GM19328 (cell line): ENCODE data around the gene NOMO2.
"Not testable (repeated sequence)": the region's sequence is repeated elsewhere in the genome, so short reads cannot be mapped to it uniquely, and the experiment has no call there.

ENCODE experiments used
- ATAC-seq: cut with Tn5 transposase; IDR thresholded peaks from one replicate; pipeline ENCODE4 v1.9.1; 2021; ENCODE audit warnings: mild to moderate bottlenecking, moderate library complexity; ENCODE audit not compliant: unreplicated experiment

NOMO2 gene

DNA sequence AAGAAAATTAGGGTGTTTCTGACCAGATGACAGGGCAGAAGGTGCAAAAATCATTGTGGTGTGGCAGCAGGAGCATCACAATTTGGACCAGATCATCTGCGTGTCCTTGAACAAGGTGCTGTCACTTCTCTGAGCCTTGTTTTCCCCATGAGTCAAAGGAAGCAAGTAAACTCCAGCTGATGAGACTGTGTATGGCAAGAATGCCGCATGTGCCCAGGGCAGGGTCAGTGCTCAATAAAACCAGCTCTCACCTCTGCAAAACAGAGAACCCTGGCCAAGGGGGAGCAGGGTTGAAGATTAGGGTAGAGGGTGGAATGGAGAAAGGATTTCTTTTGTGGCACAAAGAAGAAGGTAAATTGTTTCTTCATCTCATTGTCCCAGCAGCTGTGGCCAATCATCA is 17.4 kb upstream of the NOMO2 start:
- not testable (repeated sequence) for ATAC-seq

DNA sequence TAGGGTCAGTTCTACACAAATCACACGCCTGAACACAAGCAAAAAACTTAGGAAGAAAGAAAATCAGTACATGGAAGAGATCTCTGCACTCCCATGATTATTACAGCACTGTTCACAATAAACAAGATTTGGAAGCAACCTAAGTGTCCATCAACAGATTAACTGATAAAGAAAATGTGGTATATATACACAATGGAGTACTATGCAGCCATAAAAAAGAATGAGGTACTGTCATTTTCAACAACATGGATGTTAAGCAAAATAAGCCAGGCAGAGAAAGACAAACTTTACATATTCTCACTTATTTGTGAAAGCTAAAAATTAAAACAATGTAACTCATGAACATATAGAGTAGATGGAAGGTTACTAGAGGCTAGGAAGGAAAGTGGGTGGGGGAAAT is 16.0 kb upstream of the NOMO2 start:
- ATAC-seq = not testable (repeated sequence)

DNA sequence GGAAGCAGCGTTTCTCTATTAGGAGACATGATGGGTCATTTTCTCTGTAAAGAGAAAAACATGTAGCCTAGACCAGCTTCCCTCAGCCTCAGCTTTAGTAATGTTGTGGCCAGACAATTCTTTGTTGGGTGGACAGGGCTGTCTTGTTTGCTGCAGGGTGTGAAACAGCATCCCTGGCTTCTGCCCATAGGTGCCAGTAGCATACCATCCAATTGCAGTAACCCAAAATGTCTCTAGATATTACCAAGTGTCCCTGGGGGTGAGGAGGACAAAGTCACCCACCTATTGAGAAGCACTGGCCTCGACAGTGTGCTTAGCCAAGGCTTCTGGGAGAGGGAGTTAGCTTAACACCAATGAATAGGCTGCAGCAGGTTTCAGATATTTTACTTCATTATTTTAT is 14.0 kb upstream of the NOMO2 start:
- not testable (repeated sequence) for ATAC-seq

DNA sequence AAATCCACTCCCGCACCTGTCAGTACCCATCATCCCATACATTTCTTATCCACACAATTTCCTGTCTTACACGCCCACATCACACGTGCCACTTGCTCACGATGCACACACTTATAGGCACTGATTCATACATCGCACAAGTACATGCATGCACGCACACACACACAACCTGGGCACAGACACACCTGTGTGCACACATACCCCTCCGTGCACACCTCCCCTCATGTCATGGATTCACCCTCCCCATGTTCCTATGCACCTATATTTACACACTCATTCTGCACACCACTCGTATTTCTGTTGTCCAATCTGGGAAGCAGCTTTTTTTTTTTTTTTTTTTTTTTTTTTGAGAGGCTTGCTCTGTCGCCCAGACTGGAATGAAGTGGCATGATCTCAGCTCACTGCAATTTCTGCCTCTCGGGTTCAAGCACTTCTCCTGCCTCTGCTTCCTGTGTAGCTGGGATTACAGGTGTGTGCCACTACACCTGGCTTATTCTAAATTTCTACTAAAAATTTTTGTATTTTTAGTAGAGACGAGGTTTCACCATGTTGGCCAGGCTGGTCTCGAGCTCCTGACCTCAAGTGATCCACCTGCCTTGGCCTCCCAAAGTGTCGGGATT is 13.5 kb upstream of the NOMO2 start:
- ATAC-seq = not testable (repeated sequence)

DNA sequence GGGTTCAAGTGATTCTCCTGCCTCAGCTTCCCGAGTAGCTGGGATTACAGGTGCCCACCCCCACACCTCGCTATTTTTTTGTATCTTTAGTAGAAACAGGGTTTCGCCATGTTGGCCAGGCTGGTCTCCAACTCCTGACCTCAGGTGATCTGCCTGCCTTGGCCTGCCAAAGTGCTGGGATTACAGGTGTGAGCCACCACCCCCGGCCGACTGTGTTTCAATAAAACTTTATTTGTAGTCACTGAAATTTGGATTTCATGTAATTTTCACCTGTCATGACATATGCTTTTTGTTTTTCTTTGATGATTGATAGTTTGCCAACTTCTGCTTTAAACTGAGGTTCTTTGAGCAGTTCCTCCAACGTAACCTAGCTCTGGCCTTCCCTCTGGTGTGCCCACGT is 12.0 kb upstream of the NOMO2 start:
- ATAC-seq = not testable (repeated sequence)

DNA sequence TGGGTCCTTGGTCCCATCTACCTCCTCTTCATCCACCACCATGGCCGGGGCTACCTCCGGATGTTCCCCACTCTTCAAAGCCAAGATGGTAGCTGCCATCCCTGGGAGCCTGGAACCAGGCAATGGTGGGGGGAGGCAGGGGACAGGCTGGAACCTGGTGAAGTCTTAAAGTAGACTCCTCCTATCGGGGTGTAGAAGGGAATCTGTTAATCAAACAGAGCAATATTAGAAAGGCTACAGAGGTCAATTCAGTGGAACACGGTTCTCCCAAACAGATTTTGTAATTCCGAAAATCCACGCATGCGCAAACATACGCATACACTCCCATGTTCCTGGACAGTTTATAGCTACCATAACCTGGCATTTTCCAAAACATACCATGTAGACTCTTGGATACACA is 11.1 kb upstream of the NOMO2 start:
- not testable (repeated sequence) for ATAC-seq

DNA sequence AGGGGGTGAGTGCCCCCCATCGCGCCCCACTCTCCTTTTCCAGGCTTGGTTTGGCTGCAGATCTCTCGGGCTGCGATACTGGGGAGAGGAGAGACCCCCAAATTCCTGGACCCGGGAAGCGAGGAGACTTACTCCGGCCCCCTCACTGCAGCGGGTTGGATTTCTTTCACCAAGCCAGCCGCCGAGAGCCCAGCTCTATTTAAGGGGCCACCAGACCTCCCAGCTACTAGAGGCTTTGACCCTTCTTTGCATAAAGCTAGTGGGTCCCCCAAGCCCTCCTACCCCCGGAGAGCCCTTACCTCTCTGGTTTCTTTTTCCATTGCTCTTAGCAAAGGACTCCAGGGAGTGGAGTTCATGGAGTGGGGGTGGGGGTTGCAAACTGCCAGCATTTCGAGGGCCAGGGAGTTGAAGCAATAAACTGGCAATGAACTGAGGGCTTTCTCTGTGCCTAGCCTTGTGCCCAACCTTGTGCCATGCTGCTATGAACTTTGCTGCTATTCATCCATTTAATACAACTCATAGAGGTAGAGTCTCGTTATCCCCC is 9.5 kb upstream of the NOMO2 start:
- ATAC-seq = not testable (repeated sequence)

DNA sequence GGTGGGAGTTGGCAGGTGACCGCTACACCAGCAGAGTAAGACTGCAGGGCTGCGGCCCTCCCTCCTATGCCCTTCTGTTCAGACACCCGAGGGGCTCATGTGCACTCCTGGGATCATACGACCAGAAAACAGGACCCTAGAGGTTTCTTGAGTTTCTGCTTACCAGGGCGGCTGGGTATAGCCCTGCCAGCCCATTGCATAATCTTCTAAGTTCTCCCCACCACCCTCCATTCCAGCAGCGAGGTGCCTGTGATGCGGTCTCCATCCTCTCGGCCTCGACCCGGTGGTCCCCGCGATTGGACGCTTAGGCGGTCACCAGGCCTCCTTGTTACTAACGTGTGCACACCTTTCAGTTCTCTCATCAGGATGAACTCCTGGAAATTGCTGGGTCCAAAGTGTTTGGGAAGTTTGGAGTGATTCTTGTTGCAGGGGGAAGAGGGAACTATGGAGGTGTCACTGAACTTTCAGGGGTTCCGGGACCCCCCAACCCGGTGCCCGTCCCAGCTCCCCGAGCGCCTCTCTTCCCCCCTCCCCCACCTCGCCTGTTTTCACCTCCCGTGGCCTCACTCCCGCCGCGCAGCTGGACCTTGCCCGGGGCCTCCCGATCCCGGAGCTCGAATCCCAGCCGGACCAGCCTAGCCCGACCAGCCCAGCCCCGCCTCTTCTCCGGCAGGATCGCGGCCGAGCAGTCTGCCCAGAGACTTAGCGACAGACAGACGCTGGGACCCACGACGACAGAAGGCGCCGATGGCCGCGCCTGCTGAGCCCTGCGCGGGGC is 8.8 kb upstream of the NOMO2 start:
- not testable (repeated sequence) for ATAC-seq

DNA sequence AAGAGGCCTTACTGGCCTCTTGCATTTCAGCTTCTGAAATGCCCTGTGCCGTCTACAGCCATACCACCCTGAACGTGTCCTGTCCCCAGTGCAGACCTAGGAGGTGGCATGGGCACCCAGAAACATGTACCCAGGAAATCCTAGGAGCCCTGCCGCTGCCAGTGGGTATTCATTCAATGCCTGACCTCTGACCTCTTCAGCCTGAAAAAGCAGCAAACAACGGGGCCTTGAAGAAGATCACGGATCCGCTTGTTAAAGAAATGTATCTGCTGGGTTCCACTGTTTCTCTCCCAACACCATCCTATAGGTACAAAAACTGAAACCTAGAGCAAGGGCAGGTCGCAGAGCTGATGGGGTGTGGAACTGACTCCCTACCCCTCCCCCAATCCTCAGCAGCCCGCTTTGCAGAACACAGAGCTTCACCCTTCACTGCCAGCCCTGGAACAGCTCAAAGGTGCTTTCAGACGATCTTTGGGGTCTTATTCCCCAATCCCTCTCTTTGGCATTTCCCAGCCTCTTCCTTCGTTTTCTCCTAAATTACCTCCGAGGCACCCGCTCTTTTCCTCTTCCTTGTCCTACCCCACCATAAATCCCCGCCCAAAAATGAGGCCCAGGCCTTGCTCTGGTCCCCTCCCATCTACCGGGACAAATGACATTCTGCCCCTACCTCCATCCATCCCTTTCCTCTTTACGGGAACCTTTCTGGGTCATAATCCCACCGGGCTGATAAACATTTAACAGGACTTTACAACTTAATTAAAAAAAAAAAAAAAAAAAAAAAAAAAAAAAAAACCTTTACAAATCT is 1.3 kb downstream of the NOMO2 start:
- ATAC-seq = not testable (repeated sequence)

DNA sequence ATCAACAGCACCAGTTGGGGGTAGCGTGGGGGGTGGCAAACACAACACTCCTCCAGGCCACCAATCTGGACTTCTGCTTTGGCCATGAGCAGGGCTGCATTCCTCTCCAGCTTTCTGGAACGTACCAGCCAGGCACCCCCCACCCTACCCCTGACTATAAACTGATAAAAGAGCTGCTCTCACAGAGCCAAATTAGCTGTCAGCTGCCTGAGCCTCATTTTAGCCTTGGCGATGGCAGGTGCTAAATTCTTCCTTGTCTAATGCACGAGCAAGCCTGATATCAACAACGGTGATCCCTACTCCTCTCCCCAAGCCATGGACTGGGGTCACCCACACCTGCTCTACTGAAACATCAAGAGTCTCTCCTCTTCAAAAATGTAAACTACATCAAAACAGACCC is 8.2 kb downstream of the NOMO2 start:
- not testable (repeated sequence) for ATAC-seq

DNA sequence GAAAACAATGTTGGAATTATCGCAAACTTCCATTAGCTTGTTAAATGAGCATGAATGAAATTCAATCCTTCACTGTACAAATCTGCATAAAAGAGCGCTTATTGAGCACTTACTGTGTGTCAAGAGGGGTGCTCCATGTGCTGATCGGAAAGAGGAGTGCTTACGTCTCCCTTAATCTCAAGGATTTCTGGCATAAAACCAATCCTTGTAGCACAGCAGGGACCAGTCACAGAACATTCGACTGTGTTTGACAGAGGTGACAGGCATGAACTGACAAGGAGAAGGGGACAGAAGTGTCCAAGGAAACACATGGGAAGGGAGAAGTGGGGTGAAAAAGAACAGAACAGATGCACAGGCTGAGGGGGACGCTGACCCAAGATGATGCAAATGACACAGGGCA is 14.5 kb downstream of the NOMO2 start:
- not testable (repeated sequence) for ATAC-seq

DNA sequence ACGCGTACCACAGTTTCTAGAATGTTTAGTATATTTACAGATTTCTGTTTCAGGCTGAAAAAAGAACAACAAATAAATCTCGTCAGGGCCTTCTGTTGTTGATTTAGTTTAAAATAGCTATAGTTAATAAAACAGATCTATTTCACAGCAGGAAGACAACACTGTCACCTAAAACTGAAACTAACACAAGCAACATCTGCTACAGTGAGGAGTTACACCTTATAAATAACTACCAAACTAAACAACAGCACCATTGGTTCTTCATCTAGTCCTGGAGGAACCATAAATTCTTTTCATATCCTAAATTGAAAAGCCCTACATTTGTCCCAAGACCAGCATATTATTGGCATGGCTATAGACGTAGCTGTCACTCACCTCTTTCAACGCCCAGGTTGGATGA is 15.0 kb downstream of the NOMO2 start:
- not testable (repeated sequence) for ATAC-seq

DNA sequence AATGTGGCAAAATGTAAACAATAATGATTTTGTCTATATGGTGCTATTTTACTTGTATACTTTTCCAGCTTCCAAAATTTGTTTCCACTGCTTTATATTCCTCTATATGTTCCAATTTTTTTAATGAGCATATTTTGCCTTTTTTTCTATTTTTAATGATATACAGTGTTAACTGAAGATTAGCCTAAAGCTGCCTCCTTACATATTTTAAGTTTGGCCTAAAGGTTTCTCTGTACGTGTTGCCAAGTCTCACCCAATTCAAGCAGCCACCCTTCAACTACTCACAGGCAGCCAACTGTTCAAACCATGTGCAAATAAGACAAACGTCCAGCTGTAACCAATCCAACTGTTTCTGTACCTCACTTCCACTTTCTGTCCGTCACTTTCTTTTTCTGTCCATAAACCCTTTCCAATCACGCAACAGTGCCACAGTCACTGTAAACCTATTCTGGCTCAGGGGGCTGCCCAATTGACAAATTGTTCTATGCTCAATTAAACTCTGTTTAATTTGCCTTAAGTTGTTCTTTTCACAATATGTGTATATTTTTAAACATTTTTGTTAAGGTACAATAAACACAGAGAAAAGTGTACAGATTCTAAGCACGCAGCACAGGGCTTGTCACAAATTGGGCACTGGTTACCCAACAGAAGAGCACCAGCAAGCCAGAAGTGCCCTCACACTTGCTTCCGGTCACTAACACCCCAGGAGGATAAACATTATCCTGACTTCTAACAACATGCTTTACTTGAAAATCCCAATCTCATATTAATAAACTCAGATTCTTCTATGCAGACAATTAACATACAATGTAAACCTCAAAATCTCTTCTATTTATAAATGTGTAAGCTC is 17.4 kb downstream of the NOMO2 start:
- not testable (repeated sequence) for ATAC-seq

DNA sequence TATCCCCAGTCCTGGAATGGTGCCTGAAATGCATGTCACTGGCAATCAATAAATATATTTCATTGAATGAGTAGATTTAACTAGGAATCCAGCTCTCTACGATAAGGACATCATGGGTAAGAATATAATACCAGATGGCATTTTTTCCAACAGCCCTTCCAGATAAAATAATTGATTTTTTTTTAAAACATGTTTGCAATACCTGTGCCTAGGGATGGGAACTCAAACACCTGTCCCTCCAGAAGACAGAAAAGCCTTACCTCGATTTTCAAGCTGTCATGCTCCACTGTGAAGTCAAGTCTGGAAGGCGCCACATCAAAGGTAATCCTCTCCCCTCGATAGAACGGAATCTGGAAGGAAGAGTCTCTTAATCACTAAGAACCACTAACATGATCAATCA is 20.0 kb downstream of the NOMO2 start:
- not testable (repeated sequence) for ATAC-seq

DNA sequence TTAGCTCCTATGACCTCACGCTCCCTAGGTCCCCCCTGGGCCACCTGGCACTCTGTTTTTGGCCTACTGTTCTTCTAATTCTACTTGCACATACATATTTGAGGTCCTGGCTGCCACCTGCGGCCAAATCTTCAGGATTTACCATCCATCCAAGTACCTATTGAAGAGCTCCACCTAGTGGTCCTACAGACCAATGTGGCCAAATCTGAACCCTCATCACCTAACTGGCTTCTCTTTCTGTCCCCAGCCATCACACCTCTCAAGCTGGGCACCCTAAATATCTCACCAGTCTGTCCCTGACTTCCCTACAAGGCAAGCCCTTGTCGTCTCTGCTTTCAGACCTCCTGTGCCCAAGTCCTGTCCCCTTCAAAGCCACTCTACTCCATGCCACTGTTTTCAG is 24.9 kb downstream of the NOMO2 start:
- not testable (repeated sequence) for ATAC-seq

DNA sequence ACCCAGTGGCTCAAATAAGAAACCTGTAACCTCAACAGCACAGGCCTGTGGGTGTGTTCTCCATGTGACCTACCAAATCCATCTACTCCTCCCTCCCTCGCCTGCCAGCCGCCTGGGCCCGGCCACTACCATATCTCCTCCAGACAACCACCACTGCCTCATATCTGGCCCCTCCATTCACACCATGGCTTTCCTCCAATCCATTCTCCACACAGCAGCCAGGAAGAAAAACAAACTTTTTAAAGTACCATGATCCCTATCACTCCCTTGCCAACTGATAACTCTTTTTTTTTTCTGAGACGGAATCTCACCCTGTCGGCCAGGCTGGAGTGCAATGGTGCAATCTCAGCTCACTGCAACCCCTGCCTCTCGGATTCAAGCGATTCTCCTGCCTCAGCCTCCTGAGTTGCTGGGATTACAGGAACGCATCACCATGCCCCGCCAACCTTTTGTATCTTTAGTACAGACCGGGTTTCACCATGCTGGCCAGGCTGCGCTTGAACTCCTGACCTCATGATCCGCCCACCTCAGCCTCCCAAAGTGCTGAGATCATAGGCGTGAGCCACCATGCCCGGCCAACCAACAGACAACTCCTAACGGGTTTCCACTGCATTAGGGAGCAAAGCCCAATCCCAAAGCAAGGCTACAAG is 26.3 kb downstream of the NOMO2 start:
- not testable (repeated sequence) for ATAC-seq

DNA sequence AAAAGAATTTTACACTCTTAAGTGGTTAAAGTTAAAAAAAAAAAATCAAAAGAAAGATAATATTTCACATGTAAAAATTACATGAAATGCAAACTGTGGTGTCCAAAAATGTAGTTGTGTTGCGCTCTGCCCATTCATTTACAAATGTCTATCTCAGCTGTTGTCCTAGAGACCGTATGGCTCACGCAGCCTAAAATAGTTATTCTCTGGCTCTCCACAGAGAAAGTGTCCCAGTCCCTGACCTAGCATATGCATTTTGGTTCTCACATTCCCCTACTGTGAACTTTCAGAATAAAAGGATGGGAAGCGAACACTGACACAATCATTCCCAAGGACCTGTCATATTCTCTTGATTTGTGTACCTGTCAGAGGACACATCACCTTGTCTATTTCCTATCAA is 27.6 kb downstream of the NOMO2 start:
- not testable (repeated sequence) for ATAC-seq

DNA sequence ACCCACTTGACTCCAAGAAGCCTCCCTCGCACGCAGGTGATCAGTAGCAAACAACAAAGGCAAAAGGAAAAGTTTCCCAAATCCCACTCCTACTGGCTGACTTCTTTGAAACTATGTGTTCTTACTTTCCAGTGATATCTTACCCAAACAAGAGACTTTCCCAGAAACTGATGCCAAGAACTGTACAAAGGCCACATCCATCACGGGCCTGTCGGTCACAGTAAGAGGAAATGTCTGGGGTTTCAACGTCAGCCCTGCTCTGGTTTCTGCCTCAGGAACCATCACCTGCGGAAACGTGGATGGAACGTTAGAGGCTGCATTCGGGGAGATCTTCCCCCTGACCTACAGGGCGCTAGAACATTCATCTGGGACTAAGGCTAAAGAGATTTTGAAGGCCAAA is 30.6 kb downstream of the NOMO2 start:
- ATAC-seq = not testable (repeated sequence)

DNA sequence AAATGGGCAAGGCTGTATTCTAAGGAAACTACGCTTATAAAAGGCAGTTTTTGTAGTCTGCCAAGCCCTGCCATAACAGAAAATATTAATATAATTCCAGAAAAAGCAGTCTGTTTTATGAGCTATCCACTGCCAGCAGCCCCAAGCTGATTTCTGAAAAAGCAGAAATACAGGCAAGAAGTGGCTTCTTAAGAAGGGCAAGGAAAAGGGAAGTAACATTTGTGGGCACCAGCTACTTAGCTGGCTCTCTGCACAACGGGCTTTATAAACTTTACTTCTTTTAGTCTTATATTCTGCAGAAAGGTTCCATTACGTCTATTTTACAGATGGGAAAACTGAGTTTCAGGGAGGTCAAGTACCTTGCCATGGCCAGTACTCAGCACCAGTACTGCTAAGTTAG is 31.6 kb downstream of the NOMO2 start:
- ATAC-seq = not testable (repeated sequence)

DNA sequence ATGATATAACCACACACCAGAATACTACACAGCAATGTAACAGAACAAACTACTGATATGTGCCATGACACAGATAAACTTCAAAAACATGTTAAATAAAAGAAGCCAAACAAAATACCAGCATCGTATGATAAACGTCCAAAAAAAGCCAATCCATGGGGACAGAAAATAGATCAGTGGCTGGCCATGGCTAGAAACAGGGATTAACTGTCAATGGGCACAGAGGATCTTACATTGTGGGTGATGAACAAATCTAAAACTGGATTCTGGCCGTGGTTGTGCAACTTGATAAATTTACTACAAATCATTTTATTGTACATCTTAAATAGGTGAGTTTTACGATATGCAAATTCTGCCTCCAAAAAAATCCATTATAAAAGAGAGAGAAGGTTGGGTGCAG is 35.4 kb downstream of the NOMO2 start:
- ATAC-seq = not testable (repeated sequence)
